ENCODE data around the gene METTL18.

The METTL18 gene

DNA sequence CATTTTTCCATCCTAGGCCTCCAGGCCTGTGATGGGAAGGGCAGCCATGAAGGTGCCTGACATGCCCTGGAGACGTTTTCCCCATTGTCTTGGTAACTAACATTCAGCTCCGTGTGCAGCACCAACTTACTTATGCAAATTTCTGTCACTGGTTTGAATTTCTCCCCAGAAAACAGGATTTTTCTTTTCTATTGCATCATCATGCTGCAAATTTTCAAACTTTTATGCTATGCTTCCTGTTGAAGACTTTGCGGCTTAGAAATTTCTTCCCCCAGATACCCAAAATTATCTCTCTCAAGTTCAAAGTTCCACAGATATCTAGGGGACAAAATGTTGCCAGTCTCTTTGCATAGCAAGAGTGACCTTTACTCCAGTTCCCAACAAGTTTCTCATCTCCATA, 35.7 kb downstream of the METTL18 start:
- no peak for DNase-seq (ENCODE audit: low read depth)
- TF ChIP-seq, protein P1, sequence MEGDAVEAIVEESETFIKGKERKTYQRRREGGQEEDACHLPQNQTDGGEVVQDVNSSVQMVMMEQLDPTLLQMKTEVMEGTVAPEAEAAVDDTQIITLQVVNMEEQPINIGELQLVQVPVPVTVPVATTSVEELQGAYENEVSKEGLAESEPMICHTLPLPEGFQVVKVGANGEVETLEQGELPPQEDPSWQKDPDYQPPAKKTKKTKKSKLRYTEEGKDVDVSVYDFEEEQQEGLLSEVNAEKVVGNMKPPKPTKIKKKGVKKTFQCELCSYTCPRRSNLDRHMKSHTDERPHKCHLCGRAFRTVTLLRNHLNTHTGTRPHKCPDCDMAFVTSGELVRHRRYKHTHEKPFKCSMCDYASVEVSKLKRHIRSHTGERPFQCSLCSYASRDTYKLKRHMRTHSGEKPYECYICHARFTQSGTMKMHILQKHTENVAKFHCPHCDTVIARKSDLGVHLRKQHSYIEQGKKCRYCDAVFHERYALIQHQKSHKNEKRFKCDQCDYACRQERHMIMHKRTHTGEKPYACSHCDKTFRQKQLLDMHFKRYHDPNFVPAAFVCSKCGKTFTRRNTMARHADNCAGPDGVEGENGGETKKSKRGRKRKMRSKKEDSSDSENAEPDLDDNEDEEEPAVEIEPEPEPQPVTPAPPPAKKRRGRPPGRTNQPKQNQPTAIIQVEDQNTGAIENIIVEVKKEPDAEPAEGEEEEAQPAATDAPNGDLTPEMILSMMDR (IDR thresholded peaks at IDR 0.05; ENCODE audit: control insufficient read depth, insufficient read depth, low read depth, low read length, missing control alignments): no peak
- H3K4me3 ChIP-seq (ENCODE audit: control insufficient read depth, low read depth, low read length): no peak overlapping the region

DNA sequence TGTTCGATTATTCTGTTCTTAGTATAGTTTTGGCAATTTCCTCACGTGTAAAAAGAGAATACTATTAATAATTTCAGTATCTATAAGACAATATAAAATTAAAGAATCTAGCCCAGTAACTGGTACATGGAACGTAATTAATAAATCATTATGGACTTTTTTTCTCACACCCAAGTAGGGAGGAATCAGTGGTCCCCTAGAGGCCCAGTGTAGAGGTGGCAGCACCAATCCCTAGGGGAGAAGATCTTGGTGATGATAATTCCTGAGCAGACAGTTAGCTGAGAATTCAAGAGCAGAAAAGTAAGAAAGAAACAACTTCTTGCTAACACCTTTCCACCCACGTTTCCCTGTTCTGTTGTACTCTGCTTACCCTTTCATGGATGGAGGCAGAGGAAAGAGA, 41.2 kb downstream of the METTL18 start:
- H3K4me3 ChIP-seq (ENCODE audit: control insufficient read depth, low read depth, low read length): no peak overlapping the region
- no peak for DNase-seq (ENCODE audit: low read depth)
- TF ChIP-seq, protein P1 (IDR thresholded peaks at IDR 0.05; ENCODE audit: control insufficient read depth, insufficient read depth, low read depth, low read length, missing control alignments): no peak

DNA sequence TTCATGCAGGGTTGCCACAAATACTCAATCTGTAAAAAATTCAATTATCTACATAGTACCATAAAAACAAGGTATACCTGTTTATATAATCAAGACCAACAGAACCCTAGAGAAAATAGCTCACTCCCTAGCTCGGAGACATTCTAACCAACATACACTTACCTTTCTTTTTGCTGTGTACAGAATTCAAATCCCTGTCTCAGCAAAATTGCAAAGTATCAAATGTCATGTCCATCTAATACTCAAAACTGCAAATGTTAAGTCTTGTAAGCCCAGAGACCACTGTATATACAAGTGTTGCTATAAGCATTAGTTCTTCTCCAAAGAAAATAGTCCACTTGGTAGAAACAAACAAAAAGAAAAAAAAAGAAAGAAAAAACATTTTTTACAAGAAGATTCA, 44.7 kb downstream of the METTL18 start:
- DNase-seq (ENCODE audit: low read depth): no peak
- TF ChIP-seq, protein P1 (IDR thresholded peaks at IDR 0.05; ENCODE audit: control insufficient read depth, insufficient read depth, low read depth, low read length, missing control alignments): no peak

DNA sequence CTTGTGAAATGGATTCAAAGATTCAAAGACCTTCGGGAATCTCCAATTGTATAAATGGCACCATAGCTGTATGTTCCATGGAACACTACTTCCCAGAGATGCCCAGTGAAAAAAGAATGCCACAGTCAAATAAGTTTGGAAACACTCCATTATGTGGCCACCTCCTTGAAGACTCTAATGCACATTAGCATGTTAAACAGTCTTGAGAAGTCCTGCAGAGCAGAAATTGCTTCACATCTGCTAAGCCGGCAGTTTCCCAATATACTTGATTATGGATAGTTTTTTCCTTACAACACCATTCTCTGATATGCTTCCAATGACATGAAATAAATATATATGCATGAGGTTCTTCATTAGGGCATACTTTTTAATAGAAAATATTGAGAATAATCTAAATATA, 48.2 kb downstream of the METTL18 start:
- TF ChIP-seq, protein P1 (IDR thresholded peaks at IDR 0.05; ENCODE audit: control insufficient read depth, insufficient read depth, low read depth, low read length, missing control alignments): no peak
- H3K4me3 ChIP-seq (ENCODE audit: control insufficient read depth, low read depth, low read length): no peak overlapping the region
- no peak for DNase-seq (ENCODE audit: low read depth)

More for the DNA sequence above, 44.7 kb downstream of the METTL18 start:
- H3K4me3 ChIP-seq (ENCODE audit: control insufficient read depth, low read depth, low read length): no peak overlapping the region

- H3K4me3 ChIP-seq (ENCODE audit: control insufficient read depth, low read depth, low read length): no peak overlapping the region
- TF ChIP-seq, protein P1 (IDR thresholded peaks at IDR 0.05; ENCODE audit: control insufficient read depth, insufficient read depth, low read depth, low read length, missing control alignments): no peak
- no peak for DNase-seq (ENCODE audit: low read depth)
Observed at GRCh38 chr1:169745015-169745861, 49.5 kb downstream of the METTL18 start.

Data from AG09309 (cell line).